A673 (cell line): ENCODE measurements around the gene UBL7.

Source experiments
- CTCF ChIP-seq: fragments of 300-800, 200-600 bp; sonication (generic); conservative IDR thresholded peaks from 2 replicates; pipeline ENCODE4 v1.5.1; 2017; ENCODE audit warnings: low read depth, mild to moderate bottlenecking, antibody characterized with exemption, low read length, moderate library complexity, mixed read lengths
- EZH2 ChIP-seq: fragments of 200-600 bp; sonication (generic); IDR thresholded peaks from 2 replicates; pipeline ENCODE4 v1.6.1; 2017; ENCODE audit warnings: borderline replicate concordance, low read depth, mild to moderate bottlenecking, mixed read lengths, antibody characterized with exemption, low read length; ENCODE audit not compliant: poor library complexity, severe bottlenecking

GRCh38 chr15:74489518-74490338 is 28.8 kb upstream of the UBL7 start:
- TF ChIP-seq CTCF (peak; percentile 77), EZH2 (no peak)
